Left ventricle myocardium superior (tissue), 1 donor: ENCODE results near the gene NLGN4Y. TPM values are rescaled to one million over a fixed set of nuclear protein-coding genes. Genes with fewer than 3 reads are reported as not detected.
"Not testable (repeated sequence)": the region's sequence is repeated elsewhere in the genome, so short reads cannot be mapped to it uniquely, and the experiment has no call there.

Experiments used
- ATAC-seq: fragments of 200-7000 bp; cut with Tn5 transposase; one replicate; pipeline ENCODE4 v1.9.1; 2020; ENCODE audit warnings: mild to moderate bottlenecking, moderate library complexity
- DNase-seq: peaks from one replicate; pipeline ENCODE4 v3.0.0-alpha.2; 2020
- intact Hi-C: fragments of 100-400 bp; cut with micrococcal nuclease; formaldehyde crosslinking; loops from one replicate; pipeline ENCODE4 v1.11.0; 2022
- total RNA-seq: library from RNA; stranded (reverse); fragmentation: NEBNext Ultra II Directional; extraction: Animal tissue kit (Norgen Biotek cat#: 25700); gene quantifications from one replicate; pipeline ENCODE4 v1.2.1, GENCODE V29; 2021
- donor health status: DM: no; HTN: yes; CAD: no; lungs with severe emphysema.

NLGN4Y gene
- total RNA-seq, 1 donor from 2014 or later: 0.67 TPM

GRCh38 chrY:14824583-14824982, 300.3 kb downstream of the NLGN4Y start:
- DNase-seq: no peak
- ATAC-seq: no peak
- intact Hi-C loops: no loop called here

- intact Hi-C loops: no loop called here
- DNase-seq (no peak), ATAC-seq (no peak)
Observed at GRCh38 chrY:14825728-14826127, 301.4 kb downstream of the NLGN4Y start.

GRCh38 chrY:14828531-14828930, 304.2 kb downstream of the NLGN4Y start:
- no peak for DNase-seq
- ATAC-seq: no peak
- intact Hi-C loops: no loop called here

- intact Hi-C loops: no loop called here
- ATAC-seq (no peak), DNase-seq (no peak)
Observed at GRCh38 chrY:14829366-14829885, 305.1 kb downstream of the NLGN4Y start.

- no peak for ATAC-seq
- DNase-seq: no peak
- intact Hi-C loops: no loop called here
Observed at GRCh38 chrY:14834103-14835060, 310.1 kb downstream of the NLGN4Y start.

GRCh38 chrY:14837466-14837865, 313.1 kb downstream of the NLGN4Y start:
- ATAC-seq (no peak), DNase-seq (no peak)
- intact Hi-C loops: no loop called here

- intact Hi-C loops: no loop called here
- ATAC-seq (no peak), DNase-seq (no peak)
Observed at GRCh38 chrY:14850734-14851133, 326.4 kb downstream of the NLGN4Y start.

GRCh38 chrY:14860448-14860847, 336.1 kb downstream of the NLGN4Y start:
- intact Hi-C loops: no loop called here
- ATAC-seq (no peak), DNase-seq (no peak)

- ATAC-seq, DNase-seq, intact Hi-C loops: not testable (repeated sequence)
Observed at GRCh38 chrY:14861033-14861432, 336.7 kb downstream of the NLGN4Y start.

GRCh38 chrY:14871971-14872370, 347.6 kb downstream of the NLGN4Y start:
- ATAC-seq: no peak
- intact Hi-C loops: no loop called here

More at GRCh38 chrY:14871971-14872370, 347.6 kb downstream of the NLGN4Y start:
- DNase-seq: no peak
